ENCODE measurements around the gene MTMR4. TPM values are rescaled to one million over a fixed set of nuclear protein-coding genes. Genes with fewer than 3 reads are reported as not detected.
"Not testable (repeated sequence)": the region's sequence is repeated elsewhere in the genome, so short reads cannot be mapped to it uniquely, and the experiment has no call there.

Gene MTMR4
- total RNA-seq, 2 donors from 2014 or later: 75.5 to 88.4 TPM

DNA sequence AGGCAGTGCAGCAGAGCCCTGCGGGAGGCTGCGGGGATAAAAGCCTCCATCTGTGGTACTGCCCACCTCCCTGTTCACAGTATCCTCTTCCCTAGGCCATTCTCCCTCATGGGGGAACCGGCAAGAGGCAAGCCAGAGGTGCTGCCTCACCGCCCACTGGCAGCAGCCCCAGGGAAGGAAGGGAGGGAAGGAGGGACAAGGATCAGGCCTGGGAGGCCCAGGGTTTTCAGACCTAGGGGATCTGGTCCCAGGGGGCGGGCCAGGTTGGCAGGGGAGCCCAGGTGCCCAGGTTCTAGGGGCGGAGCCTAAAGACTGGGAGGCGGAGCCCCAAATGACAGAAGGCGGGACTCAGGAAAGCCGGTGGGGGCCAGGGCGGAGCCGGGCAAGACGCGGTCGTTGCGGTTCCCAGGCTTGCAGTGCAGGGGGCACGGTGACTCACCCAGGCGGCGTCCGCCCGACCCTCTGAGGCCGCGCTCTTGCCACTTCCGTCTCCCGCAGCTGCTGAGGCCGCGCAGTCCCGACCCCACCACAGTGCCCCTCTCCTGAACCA lies 3.0 kb upstream of the MTMR4 start:
- Mint-ChIP-seq H3K27ac (peak overlapping the region; percentile 91), H3K36me3 (ENCODE audit: insufficient read depth in 2 of 2) (peaks cover 0 to 6% of the 10 kb centered on the region in 2 donors), H3K4me1 (ENCODE audit: low read depth) (peaks cover 35% of the 10 kb centered on the region), H3K4me3 (peak overlapping the region; percentile 94 to 96), H3K27me3 (ENCODE audit: low read depth) (no peaks in the 10 kb centered on the region), H3K9me3 (no peaks in the 10 kb centered on the region)
- ATAC-seq (replicated peaks in 1 of 2): no peak
- DNase-seq: no peak

GRCh38 chr17:58516644-58517377 lies 2.4 kb upstream of the MTMR4 start:
- Mint-ChIP-seq H3K4me3 (peak overlapping the region; percentile 94 to 96), H3K27ac (peak overlapping the region; percentile 82), H3K36me3 (ENCODE audit: insufficient read depth in 2 of 2) (peaks cover 0 to 6% of the 10 kb centered on the region in 2 donors), H3K27me3 (ENCODE audit: low read depth) (no peaks in the 10 kb centered on the region), H3K4me1 (ENCODE audit: low read depth) (peaks cover 41% of the 10 kb centered on the region), H3K9me3 (no peaks in the 10 kb centered on the region)
- DNase-seq (no peak), ATAC-seq (replicated peaks in 1 of 2) (no peak)

DNA sequence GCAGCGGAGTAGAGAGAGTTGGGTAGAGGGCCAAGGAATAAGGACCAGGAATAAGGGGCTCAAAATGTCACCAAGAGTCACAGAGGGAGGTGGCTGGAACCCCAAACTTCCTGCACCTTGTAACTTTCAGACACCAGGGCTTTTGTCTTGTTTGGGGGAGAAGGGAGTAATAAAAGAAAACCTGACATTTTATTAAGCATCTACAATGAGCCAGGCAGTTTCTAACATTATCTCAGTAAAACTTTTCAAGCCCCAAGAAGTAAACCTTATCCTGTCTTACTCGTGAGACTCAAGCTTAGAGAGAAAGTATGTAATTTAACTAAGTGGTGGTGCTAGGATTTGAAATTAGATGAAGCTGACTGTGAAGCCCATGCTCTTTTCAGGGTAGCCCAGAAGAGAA lies 848 bp upstream of the MTMR4 start:
- DNase-seq: no peak
- H3K9me3 Mint-ChIP-seq: no peaks in the 10 kb centered on the region
- H3K36me3 Mint-ChIP-seq (ENCODE audit: insufficient read depth in 2 of 2): peaks cover 13% of the 10 kb centered on the region in 2 donors
- H3K4me3 Mint-ChIP-seq: peak overlapping the region; percentile 70 to 85
- H3K4me1 Mint-ChIP-seq (ENCODE audit: low read depth): peaks cover 55% of the 10 kb centered on the region
- H3K27ac Mint-ChIP-seq: peak overlapping the region; percentile 6
- no peak for ATAC-seq (replicated peaks in 1 of 2)
- H3K27me3 Mint-ChIP-seq (ENCODE audit: low read depth): no peaks in the 10 kb centered on the region

DNA sequence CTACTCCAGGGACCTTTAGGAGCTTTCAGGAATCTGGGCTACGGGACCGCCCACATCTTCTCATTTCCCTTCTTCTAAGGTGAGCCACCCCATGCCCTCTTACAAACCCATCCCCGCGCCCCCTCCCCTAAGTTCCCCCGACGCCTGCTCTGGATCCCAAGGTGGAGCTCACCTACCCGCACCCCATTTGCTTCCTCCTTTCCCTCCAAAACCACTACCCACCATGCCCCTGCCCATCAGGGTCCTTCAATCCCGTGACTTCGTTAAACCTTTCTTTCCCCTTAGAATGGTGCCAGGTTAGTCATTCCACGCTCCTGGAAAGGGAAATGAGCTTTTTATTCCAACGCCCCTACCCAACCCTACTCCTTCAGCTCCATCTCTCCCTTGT lies 326 bp upstream of the MTMR4 start:
- Mint-ChIP-seq H3K27ac (no peak overlapping the region), H3K27me3 (ENCODE audit: low read depth) (no peaks in the 10 kb centered on the region), H3K4me1 (ENCODE audit: low read depth) (peaks cover 60% of the 10 kb centered on the region), H3K9me3 (no peaks in the 10 kb centered on the region), H3K4me3 (peak overlapping the region; percentile 70 to 85), H3K36me3 (ENCODE audit: insufficient read depth in 2 of 2) (peaks cover 17 to 18% of the 10 kb centered on the region in 2 donors)
- no peak for DNase-seq
- no peak for ATAC-seq (replicated peaks in 1 of 2)

GRCh38 chr17:58513267-58513964 lies 1.0 kb downstream of the MTMR4 start:
- H3K27me3 Mint-ChIP-seq (ENCODE audit: low read depth): no peaks in the 10 kb centered on the region
- peaks cover 61% of the 10 kb centered on the region for H3K4me1 Mint-ChIP-seq (ENCODE audit: low read depth)
- ATAC-seq (replicated peaks in 1 of 2): no peak
- peak; percentile 25 to 37 for DNase-seq
- H3K27ac Mint-ChIP-seq: peak overlapping the region; percentile 59
- H3K36me3 Mint-ChIP-seq (ENCODE audit: insufficient read depth in 2 of 2): peaks cover 18 to 19% of the 10 kb centered on the region in 2 donors
- no peaks in the 10 kb centered on the region for H3K9me3 Mint-ChIP-seq
- peak overlapping the region; percentile 94 to 95 for H3K4me3 Mint-ChIP-seq

- H3K27ac Mint-ChIP-seq: peak overlapping the region; percentile 4
- ATAC-seq (replicated peaks in 1 of 2): no peak
- H3K36me3 Mint-ChIP-seq (ENCODE audit: insufficient read depth in 2 of 2): peaks cover 20 to 33% of the 10 kb centered on the region in 2 donors
- H3K27me3 Mint-ChIP-seq (ENCODE audit: low read depth): no peaks in the 10 kb centered on the region
- DNase-seq: no peak
- no peak overlapping the region for H3K4me3 Mint-ChIP-seq
- no peaks in the 10 kb centered on the region for H3K9me3 Mint-ChIP-seq
- H3K4me1 Mint-ChIP-seq (ENCODE audit: low read depth): peaks cover 49% of the 10 kb centered on the region
Measured at GRCh38 chr17:58510075-58510474, 4.4 kb downstream of the MTMR4 start.

GRCh38 chr17:58508341-58509067 lies 5.9 kb downstream of the MTMR4 start:
- H3K27me3 Mint-ChIP-seq (ENCODE audit: low read depth): no peaks in the 10 kb centered on the region
- H3K9me3 Mint-ChIP-seq: no peaks in the 10 kb centered on the region
- ATAC-seq (replicated peaks in 1 of 2) (no peak), DNase-seq (no peak)
- peak overlapping the region; percentile 35 for H3K27ac Mint-ChIP-seq
- H3K4me1 Mint-ChIP-seq (ENCODE audit: low read depth): peaks cover 41% of the 10 kb centered on the region
- peaks cover 22 to 41% of the 10 kb centered on the region in 2 donors for H3K36me3 Mint-ChIP-seq (ENCODE audit: insufficient read depth in 2 of 2)
- no peak overlapping the region for H3K4me3 Mint-ChIP-seq

DNA sequence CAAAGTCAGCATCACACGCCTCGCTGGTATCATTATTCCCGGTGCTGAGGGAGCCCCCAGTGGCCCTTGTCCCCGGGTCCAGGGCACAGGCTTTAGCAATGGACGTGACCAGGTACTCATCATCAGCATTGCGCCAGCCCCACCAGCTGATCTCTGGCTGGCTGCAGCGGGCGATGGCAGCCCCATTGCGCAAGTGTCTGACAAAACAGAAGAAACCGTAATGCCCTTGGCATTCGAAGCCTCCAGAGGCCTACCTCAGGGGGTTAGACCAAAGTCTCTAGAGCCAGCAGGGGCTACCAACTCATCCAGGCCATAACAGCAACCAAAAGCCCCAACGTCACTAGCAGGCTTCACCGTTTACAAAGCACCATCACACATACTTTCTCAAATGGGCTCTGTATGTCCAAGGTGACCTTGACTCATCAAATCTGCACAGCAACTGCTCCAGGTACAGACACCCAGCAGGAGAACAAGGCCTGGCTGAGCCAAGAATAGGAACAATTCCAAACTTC lies 7.3 kb downstream of the MTMR4 start:
- Mint-ChIP-seq H3K27ac (peak overlapping the region; percentile 13), H3K4me1 (ENCODE audit: low read depth) (peaks cover 28% of the 10 kb centered on the region), H3K27me3 (ENCODE audit: low read depth) (no peaks in the 10 kb centered on the region), H3K36me3 (ENCODE audit: insufficient read depth in 2 of 2) (peaks cover 15 to 45% of the 10 kb centered on the region in 2 donors), H3K4me3 (no peak overlapping the region), H3K9me3 (no peaks in the 10 kb centered on the region)
- no peak for ATAC-seq (replicated peaks in 1 of 2)
- DNase-seq: no peak

DNA sequence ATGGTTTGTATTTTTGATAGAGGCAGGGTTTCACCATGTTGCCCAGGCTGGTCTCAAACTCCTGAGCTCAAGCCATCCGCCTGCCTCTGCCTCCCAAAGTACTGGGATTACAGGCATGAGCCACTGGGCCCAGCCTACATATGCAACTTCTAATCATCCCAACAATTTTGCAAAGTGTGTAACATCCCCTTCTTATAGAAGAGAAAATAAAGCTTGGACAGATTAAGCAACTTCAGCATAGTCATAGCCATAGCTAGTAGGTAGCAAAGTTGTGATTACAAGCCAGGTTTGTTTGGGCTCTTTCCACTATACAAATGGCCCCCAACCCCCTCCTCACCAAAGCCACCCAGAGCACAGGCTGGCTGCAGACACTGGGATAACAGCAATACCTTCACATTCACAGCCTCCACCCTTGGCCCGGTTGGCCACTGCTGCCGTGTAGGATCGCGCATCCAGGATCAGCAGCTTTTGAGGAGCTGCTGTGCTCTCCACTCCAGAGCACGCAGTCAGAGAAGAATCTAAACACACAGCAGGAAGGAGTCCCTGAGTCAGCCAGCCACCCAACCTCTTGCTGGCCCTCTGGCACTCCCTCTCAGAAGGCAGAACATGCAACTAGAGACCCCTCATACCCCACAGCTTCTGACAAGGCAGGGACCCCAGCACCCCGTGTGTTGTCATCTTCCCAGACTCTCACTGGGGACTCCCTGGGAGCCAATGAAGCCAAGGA lies 7.9 kb downstream of the MTMR4 start:
- no peak overlapping the region for H3K27ac Mint-ChIP-seq
- ATAC-seq (replicated peaks in 1 of 2) (no peak), DNase-seq (no peak)
- no peaks in the 10 kb centered on the region for H3K27me3 Mint-ChIP-seq (ENCODE audit: low read depth)
- H3K36me3 Mint-ChIP-seq (ENCODE audit: insufficient read depth in 2 of 2): peaks cover 13 to 43% of the 10 kb centered on the region in 2 donors
- H3K9me3 Mint-ChIP-seq: no peaks in the 10 kb centered on the region
- peaks cover 21% of the 10 kb centered on the region for H3K4me1 Mint-ChIP-seq (ENCODE audit: low read depth)
- no peak overlapping the region for H3K4me3 Mint-ChIP-seq

DNA sequence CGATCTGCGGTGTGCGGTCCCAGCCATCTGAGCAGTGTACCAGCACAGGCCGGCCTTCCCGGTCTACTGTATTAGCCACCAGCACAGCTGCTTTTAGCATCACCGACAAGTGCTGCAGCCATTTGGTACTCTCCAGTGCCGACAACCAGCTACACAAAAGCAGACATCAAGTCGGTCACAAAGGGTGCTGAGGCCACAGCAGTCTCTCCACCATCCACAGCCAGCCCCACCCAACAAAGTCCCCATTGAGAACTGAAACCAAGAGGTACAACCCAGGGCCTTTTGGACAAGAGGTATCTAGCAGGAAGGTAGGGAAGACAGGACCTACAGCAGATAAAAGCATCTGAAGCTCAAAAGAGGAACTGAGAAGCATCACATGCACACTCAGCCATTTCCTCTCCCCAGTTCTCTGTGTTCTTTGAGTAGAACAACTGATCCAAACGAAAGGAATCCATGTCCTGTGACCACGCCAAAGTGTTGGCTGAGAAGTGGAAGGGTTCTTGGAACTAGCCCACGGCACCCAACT lies 9.5 kb downstream of the MTMR4 start:
- Mint-ChIP-seq H3K27ac (no peak overlapping the region), H3K36me3 (ENCODE audit: insufficient read depth in 2 of 2) (peaks cover 5 to 29% of the 10 kb centered on the region in 2 donors)
- DNase-seq: no peak

GRCh38 chr17:58503866-58504265 lies 10.6 kb downstream of the MTMR4 start:
- Mint-ChIP-seq H3K27ac (no peak overlapping the region), H3K4me3 (no peak overlapping the region), H3K36me3 (ENCODE audit: insufficient read depth in 2 of 2) (peaks cover 4 to 31% of the 10 kb centered on the region in 2 donors), H3K9me3 (no peaks in the 10 kb centered on the region), H3K4me1 (ENCODE audit: low read depth) (peaks cover 5% of the 10 kb centered on the region), H3K27me3 (ENCODE audit: low read depth) (no peaks in the 10 kb centered on the region)
- DNase-seq (no peak), ATAC-seq (replicated peaks in 1 of 2) (no peak)

More for the DNA sequence above, 9.5 kb downstream of the MTMR4 start:
- H3K4me1 Mint-ChIP-seq (ENCODE audit: low read depth): peaks cover 7% of the 10 kb centered on the region
- H3K27me3 Mint-ChIP-seq (ENCODE audit: low read depth): no peaks in the 10 kb centered on the region
- no peaks in the 10 kb centered on the region for H3K9me3 Mint-ChIP-seq
- no peak for ATAC-seq (replicated peaks in 1 of 2)
- no peak overlapping the region for H3K4me3 Mint-ChIP-seq

GRCh38 chr17:58503134-58503533 lies 11.3 kb downstream of the MTMR4 start:
- not testable (repeated sequence) for H3K4me3 Mint-ChIP-seq; DNase-seq; H3K27ac Mint-ChIP-seq; H3K9me3 Mint-ChIP-seq; H3K27me3 Mint-ChIP-seq (ENCODE audit: low read depth); ATAC-seq (replicated peaks in 1 of 2); H3K4me1 Mint-ChIP-seq (ENCODE audit: low read depth)
- H3K36me3 Mint-ChIP-seq (ENCODE audit: insufficient read depth in 2 of 2): peaks cover 7 to 33% of the 10 kb centered on the region in 2 donors

Measured in activated T-cell treated with anti-CD3 and anti-CD28 coated beads, Interleukin-2, amount 50 U/mL, for 72 hours (primary cell).